ENCODE measurements around the gene CAPN7.

DNA sequence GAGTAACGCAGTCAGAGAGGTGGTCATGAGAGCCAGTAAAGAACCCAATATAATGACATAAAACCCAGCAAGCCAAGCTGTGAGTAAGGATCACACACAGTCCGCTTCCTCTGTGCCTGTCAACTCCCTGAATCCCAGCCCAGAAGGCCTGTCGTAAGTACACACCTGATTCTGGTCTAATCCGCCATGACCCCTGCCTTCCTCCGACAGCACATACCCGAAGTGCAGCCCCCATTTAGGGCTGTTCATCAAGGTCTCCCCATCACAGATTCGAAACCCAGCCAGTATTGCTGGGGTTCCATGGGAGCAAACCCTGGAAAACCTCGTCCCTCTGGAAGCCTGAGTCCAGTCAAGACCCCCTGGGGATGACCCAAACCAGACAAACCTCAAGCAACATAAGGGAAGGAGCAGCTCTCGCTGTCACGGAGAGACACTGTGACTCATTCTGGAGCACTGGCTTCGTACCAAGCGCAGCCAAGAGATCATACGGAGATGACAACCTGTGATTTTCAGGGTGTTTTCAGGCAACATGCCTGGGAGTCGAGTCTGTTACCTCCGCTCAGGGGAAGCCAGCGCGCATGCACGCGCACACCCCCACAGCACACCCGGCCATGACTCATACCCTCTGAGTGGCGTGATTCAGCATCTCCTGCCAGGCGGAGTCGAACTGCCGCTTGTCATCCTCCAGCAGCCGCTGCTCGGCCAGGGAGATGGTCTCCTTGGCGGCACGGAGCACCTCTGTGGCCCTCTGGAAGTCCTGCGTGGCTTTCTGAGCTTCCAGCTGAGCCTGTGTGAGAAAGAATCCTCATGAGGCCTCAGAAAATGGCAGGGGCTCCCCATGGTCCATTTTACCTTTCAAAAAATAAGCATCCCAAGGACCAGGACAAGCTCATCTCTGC, 63.3 kb downstream of the CAPN7 start:
- TF ChIP-seq SUZ12 (IDR thresholded peaks at IDR 0.05; ENCODE audit: extremely low read depth, insufficient read depth, insufficient read length) (no peak), YY1 (IDR thresholded peaks at IDR 0.05; ENCODE audit: insufficient read depth, insufficient read length) (no peak)

Data from NT2/D1 (cell line).